Adipocyte (in vitro differentiated cells): ENCODE data around the gene CCDC27.
A peak's percentile ranks its signal among the peaks of the same experiment; 100 is the strongest.

Experiments used
- DNase-seq: peaks from one replicate; pipeline ENCODE4 v3.0.0-alpha.2; 2015; ENCODE audit warnings: low read depth
- H3K27me3 ChIP-seq: replicated peaks from 2 replicates; pipeline ENCODE4 v1.7.0; 2013; ENCODE audit warnings: mild to moderate bottlenecking, low read length, moderate library complexity; ENCODE audit not compliant: control insufficient read depth, insufficient read depth
- H3K36me3 ChIP-seq: 2 replicates; pipeline ENCODE4 v1.7.0; 2013; ENCODE audit warnings: low read length, mild to moderate bottlenecking, moderate library complexity; ENCODE audit not compliant: control insufficient read depth, insufficient read depth, severe bottlenecking
- H3K4me1 ChIP-seq: 2 replicates; pipeline ENCODE4 v1.7.0; 2013; ENCODE audit warnings: mild to moderate bottlenecking, low read length, moderate library complexity; ENCODE audit not compliant: control insufficient read depth, insufficient read depth
- H3K4me3 ChIP-seq: 2 replicates; pipeline ENCODE4 v1.7.0; 2013; ENCODE audit warnings: mild to moderate bottlenecking, low read length, moderate library complexity
- H3K9ac ChIP-seq: 2 replicates; pipeline ENCODE4 v1.7.0; 2013; ENCODE audit warnings: mild to moderate bottlenecking, low read length, moderate library complexity
- H3K9me3 ChIP-seq: 2 replicates; pipeline ENCODE4 v1.7.0; 2013; ENCODE audit warnings: mild to moderate bottlenecking, low read length, moderate library complexity; ENCODE audit not compliant: control insufficient read depth

CCDC27 gene

DNA sequence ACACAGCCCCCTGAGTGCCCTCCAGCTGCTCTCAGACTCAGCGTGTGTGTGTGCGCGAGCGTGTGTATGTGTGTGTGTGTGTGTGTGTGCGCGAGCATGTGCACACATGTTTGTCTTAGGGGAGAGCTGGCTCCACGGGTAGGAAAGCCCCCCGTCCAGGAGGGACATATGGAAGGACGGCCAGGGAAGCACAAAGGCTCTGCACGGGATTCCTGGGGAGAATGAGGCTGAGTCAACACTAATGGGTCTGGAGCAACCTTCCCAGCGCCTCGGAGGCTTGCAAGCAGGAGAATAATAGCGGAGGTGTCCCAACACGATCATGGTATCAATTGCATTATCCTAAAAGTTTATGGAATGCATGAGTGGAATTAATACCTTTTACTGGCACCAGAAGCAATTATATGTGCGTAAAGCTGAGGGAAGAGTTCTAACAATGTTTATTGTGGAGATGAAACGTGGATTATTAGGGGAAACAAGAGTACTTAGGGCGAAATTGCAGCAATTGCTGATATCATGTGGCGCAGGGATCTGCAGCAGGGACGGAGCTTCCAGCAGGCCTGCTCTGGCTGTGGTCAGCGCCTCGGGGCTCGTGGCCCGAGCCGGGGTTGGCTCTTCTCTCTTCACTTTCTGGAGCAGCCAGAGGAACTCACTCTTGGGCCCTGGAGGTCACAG, 40.3 kb upstream of the CCDC27 start:
- no peaks in the 10 kb centered on the region for H3K36me3 ChIP-seq
- no peak overlapping the region for H3K9ac ChIP-seq
- peaks cover 80% of the 10 kb centered on the region for H3K27me3 ChIP-seq
- H3K9me3 ChIP-seq = no peaks in the 10 kb centered on the region
- H3K4me3 ChIP-seq = no peak overlapping the region
- DNase-seq = no peak
- H3K4me1 ChIP-seq = no peaks in the 10 kb centered on the region

DNA sequence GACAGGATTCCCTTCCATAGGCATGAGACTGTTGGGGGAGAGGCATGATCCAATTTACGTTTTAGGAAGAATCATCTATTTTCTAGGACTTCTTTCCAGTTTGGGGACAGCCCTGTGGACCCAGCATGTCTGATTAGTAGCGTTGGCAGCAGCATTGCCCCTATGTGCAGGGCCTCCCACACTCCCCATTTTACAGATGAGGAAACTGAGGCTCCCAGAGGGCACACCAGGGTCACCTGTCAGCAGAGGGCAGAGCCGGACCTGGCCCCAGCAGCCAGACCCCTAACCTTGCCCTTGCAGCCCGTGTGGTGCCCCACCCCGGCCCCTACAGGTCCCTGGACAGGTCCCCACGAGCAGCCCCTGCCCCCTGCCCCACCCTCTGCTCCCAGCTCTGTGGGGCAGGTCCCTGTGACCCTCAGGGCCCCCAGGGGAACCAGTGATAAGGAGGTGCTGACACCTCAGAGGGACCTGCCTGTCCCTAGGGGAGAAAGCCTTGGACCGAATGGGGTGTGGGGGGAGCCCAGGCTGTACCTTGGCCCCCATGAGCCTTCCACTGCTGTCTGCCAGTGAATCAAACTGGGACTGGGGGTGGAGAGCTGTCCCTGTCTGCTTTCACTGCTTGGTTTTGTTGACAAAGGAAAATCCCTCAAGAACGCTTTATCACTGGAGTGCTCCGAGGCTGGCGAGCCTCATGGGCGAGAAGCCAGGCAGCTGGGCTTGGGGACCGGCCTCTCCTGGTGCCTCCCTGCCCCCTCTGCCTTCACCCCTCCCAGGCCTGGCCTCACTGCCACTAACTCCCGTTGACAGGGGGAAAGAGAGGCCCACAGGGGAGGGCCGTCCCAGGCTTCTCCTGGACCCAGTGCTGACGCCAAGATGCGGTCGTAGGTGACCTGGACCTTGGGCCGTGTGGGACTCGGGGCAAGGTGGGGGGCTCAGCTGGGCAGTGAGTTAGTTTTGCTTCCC, 39.4 kb upstream of the CCDC27 start:
- Histone ChIP-seq H3K9ac (no peak overlapping the region), H3K9me3 (no peaks in the 10 kb centered on the region), H3K4me1 (no peaks in the 10 kb centered on the region), H3K36me3 (no peaks in the 10 kb centered on the region), H3K27me3 (peaks cover 78% of the 10 kb centered on the region), H3K4me3 (no peak overlapping the region)
- no peak for DNase-seq

DNA sequence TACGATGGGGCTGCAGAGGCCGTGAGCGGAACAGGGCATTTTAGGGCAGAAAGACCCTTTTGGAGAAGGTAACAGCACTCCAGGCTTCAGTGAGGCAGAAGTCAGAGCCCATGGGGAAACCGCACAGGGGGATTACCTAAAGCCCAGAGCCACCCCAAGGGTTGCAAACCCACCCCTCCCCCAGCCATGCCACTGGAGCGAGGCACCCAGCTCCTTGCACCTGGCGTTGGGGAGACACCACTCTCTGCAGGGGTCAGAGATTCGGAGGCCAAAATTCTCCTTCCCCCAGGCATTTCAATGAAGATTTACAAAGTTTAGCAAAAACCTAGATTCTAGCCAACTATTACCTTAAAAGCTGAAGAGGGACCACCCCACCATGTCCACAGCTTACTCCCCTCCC, 38.4 kb upstream of the CCDC27 start:
- Histone ChIP-seq H3K36me3 (no peaks in the 10 kb centered on the region), H3K9ac (no peak overlapping the region), H3K4me3 (no peak overlapping the region), H3K27me3 (peaks cover 76% of the 10 kb centered on the region), H3K9me3 (no peaks in the 10 kb centered on the region), H3K4me1 (no peaks in the 10 kb centered on the region)
- no peak for DNase-seq

DNA sequence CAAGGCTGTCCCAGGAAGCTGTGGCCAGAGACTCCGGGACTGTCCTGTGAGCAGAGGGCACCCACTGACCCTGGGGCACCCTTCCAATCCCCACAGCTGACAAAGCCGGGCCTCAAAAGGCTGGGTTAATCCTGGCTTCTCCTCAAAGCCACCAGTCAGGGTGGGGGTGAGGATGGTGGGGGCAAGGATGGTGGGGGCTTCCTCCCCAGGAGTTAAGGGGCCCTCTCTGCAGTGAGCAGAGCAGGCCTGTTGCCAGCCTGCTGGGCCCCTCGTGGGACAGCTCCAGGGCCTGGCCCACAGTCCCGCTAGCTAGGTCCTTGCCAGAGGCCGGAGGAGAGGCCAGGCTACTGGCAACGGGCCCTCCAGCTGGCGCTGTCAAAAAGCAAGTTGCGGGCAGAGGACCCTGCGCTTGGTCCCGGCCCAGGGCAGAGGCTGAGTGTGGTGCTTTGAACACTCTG, 37.9 kb upstream of the CCDC27 start:
- Histone ChIP-seq H3K9me3 (no peaks in the 10 kb centered on the region), H3K4me1 (no peaks in the 10 kb centered on the region), H3K36me3 (no peaks in the 10 kb centered on the region), H3K4me3 (no peak overlapping the region), H3K9ac (no peak overlapping the region), H3K27me3 (peaks cover 76% of the 10 kb centered on the region)
- no peak for DNase-seq

DNA sequence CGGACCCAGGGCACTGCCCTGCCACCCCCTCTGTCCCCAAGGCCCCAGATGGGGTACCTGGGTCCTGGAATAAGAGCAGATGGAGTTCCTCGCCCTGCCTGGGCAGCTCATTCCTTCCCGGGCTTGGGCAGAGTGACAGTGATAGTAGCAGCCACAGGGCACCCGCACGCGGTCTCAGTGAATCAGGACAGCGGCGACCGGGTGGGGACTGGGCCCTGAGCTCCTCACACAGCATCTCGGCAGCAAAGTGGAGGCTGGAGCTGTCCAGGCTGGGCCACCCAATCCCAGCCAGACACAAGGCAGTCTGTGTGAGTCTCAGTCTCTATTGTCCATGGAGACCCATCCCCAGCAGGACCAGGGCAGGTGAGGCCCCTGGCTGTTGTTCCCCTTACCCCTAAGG, 37.4 kb upstream of the CCDC27 start:
- Histone ChIP-seq H3K4me1 (no peaks in the 10 kb centered on the region), H3K9ac (no peak overlapping the region), H3K36me3 (no peaks in the 10 kb centered on the region), H3K27me3 (peaks cover 73% of the 10 kb centered on the region), H3K9me3 (no peaks in the 10 kb centered on the region), H3K4me3 (no peak overlapping the region)
- DNase-seq = no peak

DNA sequence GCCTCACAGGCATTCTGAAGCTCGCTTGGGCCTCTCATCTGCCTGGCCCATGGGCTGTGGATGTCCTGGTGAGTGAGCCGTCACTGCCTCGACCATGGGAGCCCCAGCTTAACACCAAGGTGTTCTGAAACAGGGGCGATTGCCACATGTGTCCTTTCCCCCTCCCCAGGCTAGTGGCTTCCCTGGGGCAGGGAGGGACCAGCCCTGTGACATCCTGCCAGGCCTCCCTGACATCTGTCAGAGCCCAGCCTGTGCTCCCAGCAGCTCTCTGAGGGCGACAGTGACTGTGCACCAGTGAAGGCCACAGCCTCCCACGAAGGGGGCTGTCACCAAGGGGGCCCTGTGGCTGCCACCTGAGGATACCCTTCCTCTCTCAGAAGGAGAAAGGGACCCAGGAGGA, 35.9 kb upstream of the CCDC27 start:
- no peak for DNase-seq
- no peaks in the 10 kb centered on the region for H3K36me3 ChIP-seq
- no peaks in the 10 kb centered on the region for H3K9me3 ChIP-seq
- no peak overlapping the region for H3K4me3 ChIP-seq
- no peak overlapping the region for H3K9ac ChIP-seq
- H3K27me3 ChIP-seq = peaks cover 61% of the 10 kb centered on the region
- no peaks in the 10 kb centered on the region for H3K4me1 ChIP-seq

DNA sequence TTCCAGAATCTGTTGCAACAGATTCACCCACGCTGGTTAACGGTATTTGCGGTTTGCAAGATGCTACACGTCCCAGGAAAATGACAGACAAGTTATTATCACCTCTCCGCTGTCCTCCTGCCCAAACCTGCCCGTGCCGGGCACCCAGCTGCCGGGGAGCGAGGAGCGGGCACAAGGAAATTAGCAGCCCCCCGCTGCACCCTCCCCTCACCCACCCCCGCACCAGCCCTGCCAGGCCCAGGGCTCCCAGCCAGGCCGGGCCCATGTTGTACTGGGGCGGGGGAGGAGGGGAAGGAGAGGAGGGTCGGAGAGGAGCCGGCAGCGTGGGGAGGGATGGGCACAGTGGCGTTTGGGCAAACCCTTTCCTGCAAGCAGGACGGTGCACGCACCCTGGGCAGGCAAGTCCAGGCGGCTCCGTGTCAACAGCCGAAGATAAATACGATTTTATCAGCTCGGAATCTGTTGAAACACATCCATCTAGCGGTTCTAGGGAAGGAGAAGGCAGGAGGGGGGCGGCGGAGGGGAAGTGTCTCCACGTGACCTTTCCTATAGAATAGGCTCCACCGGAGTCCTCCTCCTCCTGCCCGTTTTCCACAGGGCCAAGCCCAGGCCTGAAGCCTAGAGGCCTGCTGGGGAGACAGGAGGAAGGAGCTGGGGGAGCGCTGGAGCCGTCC, 35.1 kb upstream of the CCDC27 start:
- no peaks in the 10 kb centered on the region for H3K9me3 ChIP-seq
- DNase-seq = no peak
- no peak overlapping the region for H3K9ac ChIP-seq
- H3K36me3 ChIP-seq = no peaks in the 10 kb centered on the region
- no peak overlapping the region for H3K4me3 ChIP-seq
- H3K27me3 ChIP-seq = peaks cover 56% of the 10 kb centered on the region
- H3K4me1 ChIP-seq = no peaks in the 10 kb centered on the region

DNA sequence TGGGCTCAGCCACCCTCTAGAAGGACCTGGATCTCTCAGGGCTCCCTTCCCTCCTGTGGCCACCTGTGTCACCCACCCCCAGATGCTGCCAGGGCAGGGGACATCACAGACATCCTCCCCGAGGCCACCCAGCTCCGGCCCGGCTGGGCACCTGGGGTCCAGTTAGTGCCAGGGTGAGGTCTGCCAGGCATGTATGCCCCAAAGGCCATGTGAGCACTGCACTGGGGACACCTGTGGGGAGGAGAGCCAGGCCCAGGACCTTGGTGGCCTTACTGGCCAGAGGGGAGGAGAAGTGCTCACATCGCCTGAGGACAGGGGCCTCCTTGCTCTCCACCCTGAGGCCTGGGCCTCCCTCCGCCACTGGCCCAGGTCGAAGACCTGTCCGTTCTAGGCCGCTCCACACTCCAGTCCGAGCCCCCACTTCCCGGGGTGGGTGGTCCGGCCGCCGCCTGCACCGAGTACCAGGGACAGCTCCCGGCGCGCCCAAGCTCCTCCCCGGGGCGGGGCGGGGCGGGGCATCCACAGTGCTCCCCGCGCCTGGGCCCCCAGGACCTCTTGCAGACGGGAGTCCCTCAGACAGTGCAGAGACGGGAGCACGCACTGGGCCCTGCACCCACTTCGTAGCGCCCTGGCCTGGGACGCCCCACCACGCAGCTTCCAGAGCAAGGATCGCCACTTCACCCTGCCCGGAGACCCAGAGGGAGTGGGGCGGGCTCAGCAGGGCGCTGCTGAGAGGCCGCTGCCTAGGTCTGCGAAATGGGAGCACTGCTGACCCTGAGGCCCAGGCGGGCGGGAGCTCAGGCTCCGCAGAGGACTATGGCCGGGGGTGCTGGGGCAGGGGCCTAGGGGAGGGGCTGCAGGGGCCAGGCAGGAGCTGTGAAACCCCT, 34.3 kb upstream of the CCDC27 start:
- Histone ChIP-seq H3K4me1 (no peaks in the 10 kb centered on the region), H3K27me3 (peaks cover 53% of the 10 kb centered on the region), H3K9me3 (no peaks in the 10 kb centered on the region), H3K4me3 (no peak overlapping the region), H3K36me3 (no peaks in the 10 kb centered on the region), H3K9ac (no peak overlapping the region)
- DNase-seq = peak; percentile 53

DNA sequence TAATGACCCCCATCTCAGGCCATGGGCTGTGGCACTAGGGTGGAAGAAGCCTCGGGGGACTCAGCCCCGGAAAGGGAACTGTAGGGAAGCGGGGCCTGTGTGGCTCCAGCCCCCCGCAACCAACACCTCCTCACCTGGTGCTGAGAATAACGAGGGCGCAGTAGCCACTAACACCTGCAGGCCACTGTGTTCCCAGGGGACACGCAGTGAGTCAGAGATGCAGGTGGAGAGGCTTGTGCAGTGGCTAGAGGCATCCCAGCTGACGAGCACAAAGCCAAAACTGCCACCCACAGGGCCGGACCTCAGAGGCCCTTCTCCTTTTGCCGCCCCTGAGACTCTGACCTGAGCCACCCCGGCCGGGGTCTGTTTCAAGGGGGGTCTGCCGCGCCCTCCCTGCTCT, 33.5 kb upstream of the CCDC27 start:
- peaks cover 45% of the 10 kb centered on the region for H3K27me3 ChIP-seq
- no peaks in the 10 kb centered on the region for H3K9me3 ChIP-seq
- H3K4me1 ChIP-seq = no peaks in the 10 kb centered on the region
- DNase-seq = no peak
- H3K9ac ChIP-seq = no peak overlapping the region
- no peaks in the 10 kb centered on the region for H3K36me3 ChIP-seq
- no peak overlapping the region for H3K4me3 ChIP-seq

DNA sequence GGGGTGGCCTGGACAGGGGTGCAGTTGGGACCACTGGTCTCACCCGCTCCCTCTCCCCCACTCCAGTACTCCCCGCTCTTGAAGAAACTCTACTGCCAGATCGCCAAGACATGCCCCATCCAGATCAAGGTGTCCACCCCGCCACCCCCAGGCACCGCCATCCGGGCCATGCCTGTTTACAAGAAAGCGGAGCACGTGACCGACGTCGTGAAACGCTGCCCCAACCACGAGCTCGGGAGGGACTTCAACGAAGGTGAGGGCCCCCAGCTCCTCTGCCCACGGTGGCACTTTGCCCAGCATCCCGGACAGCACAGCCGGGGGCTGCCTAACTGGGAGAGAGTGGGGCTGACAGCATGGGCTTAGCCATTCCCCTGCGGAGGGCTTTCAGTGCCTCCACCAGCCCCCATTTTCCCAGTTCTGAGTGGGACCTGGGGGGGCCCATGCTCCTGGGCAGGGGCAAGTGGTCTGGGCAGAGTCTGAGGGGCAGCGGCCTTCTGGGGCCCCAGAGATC, 30.2 kb upstream of the CCDC27 start:
- Histone ChIP-seq H3K36me3 (no peaks in the 10 kb centered on the region), H3K4me3 (no peak overlapping the region), H3K9me3 (no peaks in the 10 kb centered on the region), H3K27me3 (peaks cover 24% of the 10 kb centered on the region), H3K9ac (no peak overlapping the region), H3K4me1 (no peaks in the 10 kb centered on the region)
- no peak for DNase-seq
